Stimulated activated CD4-positive, alpha-beta T cell treated with anti-CD3 and anti-CD28 coated beads, Interleukin-4, amount 100 ng/mL, for 48 hours (primary cell): ENCODE data around the gene DOCK2.
"Not testable (repeated sequence)": the region's sequence is repeated elsewhere in the genome, so short reads cannot be mapped to it uniquely, and the experiment has no call there.

Experiments
- DNase-seq, 2 donors: peaks; one replicate each; pipeline ENCODE4 v3.0.0-alpha.2; 2020; ENCODE audit warnings: low read depth in 2 of 2

DOCK2 gene

DNA sequence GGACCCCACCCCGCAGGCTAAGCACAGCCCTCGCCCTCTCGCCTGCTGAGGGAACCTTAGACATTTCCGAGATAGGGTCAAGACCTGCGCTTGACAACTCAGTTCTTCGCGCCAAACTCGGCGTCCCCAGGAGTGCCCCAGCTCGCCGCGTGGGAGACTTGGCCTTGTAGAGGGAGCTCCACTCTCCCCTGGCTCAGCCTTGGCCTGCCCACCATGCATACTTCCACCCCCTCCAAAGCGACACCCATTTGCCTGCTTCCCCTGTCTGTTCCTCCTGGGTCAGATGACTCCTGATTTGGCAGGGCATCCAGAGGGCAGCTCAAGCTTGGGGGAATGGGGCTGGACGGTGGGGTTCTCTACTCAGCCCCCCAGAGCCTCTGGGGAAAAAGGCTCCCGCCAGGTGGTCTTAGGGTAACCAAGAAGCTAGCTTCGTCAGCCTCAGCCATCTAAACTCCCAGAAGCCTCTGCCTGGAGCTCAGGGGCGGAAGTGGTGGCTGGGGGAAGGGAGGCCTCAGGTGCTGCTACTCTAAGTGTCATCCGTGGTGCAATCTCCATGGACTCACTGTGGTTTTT is 560 bp downstream of the DOCK2 start:
- peak; percentile 58 to 72 for DNase-seq

DNA sequence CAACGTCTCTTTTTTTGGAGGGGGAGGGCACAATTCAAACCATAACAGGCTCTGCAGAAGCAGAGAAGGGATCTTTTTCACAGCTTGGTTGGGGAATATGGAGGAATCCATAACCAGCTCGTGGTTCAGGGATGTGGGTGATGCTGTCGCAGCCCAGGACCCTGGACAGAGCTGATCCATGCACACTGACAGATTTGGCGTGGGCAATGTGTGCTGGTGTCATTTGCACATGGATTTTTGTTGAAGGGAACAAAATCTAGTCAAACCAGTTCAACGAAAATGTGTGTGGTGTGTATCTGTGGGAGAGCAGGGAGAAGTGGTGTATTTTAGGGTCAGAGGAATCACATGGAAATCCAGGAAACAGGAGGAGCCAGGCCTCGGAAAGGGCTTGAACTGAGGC is 4.2 kb downstream of the DOCK2 start:
- DNase-seq = no peak

DNA sequence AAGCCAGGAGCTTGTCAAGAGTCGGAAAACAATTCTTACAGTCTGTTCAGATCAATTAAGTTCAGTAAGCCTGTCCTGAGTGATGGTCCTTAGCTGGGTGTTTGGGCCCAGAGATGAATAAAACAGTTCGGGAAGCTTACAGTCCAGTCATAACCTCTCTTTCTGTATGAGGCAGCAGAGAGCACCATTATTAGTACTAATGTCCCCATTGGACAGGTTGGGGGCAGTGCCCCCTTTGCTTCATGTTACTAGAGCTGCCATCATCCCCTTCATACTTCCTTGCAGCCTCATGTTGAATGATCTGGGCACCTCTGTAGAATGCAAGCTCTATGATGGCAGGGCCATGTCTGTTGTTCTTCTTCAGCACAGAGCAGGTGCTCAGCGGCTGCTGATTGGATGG is 9.8 kb downstream of the DOCK2 start:
- no peak for DNase-seq

DNA sequence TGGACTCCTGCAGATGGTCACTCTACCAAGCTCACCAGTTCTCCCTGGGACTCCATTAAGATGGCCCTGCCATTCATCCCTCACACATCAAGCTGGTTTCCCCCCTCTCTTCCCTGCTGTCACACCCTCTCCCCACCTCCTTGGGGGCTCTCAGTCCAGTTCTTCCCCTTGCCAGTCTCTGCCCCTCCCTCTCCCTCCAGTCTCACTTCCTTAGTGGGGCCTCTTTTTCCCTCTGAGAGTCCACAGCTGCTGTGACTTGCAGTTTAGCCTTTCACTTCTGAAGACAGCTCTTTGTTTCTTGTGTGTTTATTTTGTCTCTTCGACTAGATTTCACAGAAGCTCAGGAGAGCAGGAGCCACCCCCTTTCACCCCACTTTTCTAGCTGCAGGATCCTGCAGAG is 10.5 kb downstream of the DOCK2 start:
- DNase-seq = no peak

DNA sequence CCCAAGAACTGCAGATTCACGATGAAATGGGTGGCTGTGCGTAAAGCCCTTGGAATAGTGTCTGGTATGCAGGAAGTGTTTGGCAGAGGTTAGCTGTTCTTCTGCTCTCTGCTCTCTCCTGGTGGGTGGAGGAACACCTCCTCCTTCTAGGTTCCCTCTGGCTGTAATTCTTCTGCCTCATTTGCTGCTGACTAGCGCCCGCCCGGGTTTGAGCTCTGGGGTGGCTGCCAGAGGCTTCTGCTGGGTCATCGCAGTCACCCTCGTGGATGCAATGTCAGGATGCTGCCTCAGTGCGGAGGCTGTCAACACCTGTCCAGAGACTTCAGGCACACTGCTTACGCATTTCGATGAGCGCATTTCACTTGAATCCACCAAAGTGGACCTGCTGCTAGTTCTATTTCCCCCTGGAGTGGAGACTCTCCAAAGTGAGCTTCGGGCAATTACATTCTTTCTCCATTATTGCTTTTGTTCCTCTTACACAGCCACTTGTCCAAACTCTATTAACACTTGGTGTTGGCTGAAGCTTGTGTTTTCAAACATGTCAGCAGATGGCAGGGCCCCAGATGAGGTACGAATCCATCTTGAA is 11.7 kb downstream of the DOCK2 start:
- DNase-seq = no peak

DNA sequence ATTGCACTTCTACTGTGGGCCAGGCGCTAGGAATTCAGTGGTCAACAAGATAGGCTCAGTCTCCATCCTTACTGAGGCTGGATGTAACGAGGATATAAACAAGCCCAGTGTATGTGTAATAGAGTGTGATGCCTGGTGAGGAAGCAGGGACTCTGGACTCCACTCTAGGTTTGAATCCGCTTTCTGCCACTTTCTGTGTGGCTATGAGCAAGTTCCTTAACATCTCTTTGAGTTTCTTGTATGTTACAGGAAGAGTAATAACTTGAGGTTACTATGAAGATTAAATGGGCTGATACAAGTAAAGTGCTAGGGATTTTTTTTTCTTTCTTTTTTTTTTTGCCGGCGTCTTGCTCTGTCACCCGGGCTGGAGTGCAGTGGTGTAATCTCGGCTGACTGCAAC is 12.4 kb downstream of the DOCK2 start:
- peak in 1 of 2 donors; percentile 32 for DNase-seq

DNA sequence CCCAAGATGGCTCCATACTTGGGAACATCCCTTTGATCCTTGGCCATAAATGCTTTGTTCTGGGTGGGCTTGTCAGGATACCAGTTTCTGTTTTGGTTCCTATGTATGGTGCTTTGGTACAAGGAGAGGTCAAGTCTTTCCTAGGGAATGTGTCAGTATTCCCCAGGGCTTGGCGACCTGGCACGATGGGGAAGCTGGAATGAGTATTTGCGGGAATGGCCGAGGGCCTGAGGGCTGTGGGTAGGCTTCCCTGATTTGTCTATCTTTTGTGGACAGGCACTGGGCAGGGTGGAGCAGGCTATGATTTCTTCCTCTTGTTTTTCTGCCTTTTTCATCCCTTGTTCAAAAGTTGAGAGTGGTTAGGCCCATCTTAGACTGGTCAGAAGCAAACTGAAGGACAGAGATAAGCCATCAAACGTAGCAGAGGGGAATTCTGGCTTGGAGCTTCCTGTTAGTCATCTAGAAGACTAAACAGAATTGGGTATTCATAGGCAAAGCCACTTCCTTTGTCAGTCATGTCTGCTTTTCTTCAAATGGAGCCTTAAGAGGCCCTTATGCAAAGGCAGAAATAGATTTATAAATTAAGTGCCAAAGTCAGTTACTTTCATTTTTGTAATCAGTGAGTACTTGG is 13.7 kb downstream of the DOCK2 start:
- DNase-seq = no peak

DNA sequence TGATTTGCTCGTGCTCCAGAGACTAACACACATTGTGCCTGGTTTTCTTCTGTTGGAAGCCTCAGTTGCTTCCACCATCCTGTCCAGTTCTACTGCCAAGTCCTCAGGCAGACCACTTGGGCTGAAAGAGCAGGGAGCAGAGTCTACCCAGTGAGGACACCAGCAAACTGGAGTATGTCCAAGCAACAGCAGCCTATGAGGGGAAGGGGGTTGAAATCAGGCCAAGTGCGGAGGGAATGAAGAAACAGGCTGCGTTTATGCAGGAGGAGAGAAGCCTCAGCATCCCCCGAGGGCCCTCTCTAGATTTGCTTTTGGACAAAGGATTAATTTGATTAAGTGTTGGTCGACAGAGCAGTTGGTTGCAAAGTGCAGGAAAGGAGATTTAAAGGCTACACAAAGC is 14.5 kb downstream of the DOCK2 start:
- DNase-seq = no peak

DNA sequence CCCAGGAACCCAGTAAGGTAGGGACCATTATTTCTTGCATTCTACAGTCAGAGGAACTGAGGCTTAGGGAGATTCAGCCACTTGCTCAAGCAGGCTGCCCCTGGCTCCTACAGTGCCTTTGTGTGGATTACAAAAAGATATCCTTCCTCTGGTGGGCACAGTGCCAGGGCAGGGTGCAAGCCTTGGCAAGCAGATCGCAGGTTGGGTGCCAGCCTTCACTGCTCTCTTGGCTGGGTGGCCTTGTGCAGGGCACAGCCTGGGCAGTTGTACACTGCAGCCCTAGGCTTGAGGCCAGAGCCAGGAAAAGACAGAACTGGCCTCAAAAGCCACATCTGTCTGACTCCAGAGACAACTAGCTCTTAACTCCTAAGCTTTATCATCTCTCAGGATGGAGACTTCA is 15.0 kb downstream of the DOCK2 start:
- DNase-seq = no peak

DNA sequence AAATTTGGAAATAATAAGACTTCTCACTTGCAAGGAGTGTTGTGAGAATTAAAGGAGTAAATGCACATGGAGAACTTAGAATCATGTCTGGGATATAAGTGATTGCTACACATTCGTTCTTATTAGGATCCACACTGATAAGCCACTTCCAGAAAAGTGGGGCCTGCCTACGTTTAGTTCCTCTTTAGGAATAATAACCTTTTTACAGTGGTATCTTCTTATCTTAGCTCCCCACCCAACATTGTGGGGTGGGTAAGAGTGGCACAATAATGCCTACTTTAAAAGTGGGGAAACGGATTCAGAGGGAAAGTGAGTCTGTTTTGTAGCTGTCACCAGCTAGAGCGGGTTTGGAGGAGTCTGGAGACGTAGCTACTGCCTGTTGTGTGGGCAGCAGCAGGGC is 16.0 kb downstream of the DOCK2 start:
- DNase-seq = no peak

DNA sequence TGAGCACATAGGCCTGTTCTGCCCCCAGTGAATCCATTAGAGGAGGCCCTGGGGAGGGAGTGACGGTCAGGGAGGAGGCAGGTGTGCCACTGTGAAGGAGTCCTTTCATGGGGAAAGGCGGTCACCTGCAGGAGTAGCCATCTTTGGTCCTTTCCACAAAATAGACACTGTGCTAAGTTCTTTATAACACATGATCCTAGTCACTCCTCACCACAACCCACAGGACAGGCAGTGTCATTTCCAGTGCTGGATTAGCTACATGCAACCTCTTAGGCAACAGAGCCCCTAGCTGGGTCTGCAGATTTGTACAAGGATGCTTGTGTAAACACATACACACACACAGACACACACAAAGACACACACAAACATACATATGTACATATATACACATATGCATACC is 18.3 kb downstream of the DOCK2 start:
- no peak for DNase-seq

DNA sequence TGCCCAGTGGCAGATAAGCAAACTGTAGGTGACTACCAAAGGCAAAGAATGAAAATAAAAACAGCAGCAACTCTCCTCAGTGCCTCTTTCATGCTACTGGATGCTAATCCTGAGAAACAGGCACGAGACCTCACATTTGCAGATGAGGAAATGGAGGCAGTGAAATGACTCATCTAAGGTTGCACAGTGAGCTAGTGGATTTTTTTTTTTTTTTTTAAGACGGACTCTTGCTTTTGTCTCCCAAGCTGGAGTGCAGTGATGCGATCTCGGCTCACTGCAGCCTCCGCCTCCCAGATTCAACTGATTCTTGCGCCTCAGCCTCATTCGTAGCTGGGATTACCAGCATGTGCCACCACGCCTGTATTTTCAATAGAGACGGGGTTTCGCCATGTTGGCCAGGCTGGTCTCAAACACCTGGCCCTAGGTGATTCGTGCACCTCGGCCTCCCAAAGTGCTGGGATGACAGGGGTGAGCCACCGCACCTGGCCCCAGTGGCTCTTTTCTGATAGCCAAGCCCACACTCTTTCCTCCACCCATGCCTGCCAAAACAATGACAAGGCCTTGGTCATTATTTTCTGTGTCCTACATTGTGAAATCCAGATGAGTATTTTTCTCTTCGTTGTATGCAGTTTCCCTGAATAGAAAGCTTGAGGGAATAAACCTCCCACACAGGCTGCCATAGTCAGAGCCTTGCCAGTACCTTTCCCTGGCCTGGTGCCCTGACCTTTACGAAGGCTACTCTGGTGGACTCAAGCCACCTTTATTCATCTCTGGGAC is 19.2 kb downstream of the DOCK2 start:
- no peak for DNase-seq

DNA sequence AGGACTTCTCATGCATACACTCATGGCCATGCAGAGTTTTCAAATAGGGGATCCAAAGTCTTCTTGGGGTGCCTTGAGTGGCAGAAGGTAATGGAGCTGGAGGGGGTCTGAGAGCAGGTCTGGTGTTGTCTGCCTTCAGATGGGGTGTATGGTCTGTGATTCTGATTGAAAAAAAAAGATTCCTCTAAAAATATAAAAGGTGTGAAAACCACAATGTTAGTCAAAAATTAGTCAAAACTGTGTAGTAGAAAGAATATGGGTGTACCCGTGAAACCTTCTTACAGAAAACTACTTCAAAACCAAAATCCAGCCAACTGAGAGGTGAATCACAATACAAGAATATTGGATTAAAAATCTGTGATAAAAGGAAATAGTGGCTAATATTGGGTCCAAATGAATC is 20.1 kb downstream of the DOCK2 start:
- no peak for DNase-seq

DNA sequence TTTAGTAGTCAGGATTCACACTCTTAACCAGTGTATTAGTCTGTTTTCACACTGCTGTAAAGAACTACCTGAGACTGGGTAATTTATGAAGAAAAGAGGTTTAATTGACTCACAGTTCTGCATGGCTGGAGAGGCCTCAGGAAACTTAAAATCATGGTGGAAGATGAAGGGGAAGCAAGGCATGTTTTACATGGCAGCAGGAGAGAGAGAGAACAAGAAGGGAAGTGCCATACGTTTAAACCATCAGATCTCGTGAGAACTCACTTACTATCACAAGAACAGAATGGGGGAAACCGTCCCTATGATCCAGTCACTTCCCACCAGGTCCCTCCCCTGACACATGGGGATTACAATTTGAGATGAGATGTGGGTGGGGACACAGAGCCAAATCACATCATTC is 25.4 kb downstream of the DOCK2 start:
- DNase-seq = not testable (repeated sequence)

DNA sequence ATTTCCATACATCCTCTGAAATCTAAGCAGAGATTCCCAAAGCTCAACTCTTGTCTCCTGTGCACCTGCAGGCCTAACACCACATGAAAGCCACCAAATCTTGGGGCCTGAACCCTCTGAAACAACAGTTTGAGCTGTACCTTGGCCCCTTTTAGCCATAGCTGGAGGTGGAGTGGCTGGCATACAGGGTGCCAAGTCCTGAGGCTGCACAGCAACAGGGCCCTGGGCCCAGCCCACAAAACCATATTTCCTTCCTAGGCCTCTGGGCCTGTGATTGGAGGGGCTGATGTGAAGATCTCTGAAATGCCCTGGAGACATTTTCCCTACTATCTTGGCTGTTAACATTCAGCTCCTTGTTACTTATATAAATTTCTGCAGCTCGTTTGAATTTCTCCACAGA is 26.5 kb downstream of the DOCK2 start:
- DNase-seq = no peak

DNA sequence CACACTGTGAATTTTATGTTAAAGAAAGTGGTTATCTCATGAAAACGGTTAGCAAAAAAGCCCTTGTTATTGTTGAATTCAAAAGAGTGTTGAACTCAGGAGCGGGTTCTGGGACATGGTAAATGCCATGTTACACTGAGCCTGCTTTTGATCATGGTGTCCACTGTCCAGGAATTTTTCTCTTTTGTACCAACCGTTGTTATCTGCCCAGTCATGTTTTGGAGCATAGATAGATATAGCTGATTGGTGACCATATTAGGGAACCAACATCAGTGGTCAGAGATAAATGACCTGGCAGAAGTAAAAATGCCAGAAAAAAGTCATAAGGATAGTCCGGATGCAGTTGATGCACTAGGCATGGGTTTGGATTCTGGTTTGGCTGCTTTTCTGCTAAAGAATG is 29.3 kb downstream of the DOCK2 start:
- no peak for DNase-seq

DNA sequence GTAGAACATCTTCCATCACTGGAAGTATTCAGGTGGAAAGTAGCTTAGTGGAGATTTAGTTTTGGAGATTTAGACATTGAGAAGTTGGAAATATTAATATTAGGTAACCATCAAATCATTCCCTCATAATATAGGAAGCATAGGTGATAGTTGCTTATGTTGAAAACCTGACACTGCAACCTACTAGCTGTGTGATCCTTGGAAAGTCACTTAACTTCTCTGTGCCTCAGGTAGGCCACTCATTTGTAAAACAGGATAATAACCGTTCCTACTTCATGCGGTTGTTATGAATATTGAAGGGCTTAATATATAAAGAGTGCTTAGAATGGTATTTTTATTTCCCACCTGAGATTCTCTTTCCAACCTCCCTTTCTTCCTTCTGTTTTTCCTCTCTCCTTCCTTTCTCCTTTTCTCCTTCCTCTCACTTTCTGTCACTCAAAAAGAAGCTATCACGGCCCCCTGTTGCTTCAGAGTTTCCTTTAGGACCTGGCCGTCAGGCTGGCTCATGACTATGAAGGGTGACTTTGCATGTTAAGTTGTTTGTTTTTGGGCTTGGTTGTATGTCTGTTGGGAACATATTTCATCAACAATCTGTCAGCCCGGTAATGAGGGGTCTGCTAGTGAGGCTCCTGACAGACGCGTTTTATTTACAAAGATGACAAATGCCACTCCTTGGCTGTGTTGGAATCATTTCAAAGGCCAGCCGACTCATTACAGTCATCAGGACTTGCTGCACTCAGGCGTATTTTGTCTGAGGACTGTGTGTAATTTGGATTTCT is 31.0 kb downstream of the DOCK2 start:
- DNase-seq = no peak

DNA sequence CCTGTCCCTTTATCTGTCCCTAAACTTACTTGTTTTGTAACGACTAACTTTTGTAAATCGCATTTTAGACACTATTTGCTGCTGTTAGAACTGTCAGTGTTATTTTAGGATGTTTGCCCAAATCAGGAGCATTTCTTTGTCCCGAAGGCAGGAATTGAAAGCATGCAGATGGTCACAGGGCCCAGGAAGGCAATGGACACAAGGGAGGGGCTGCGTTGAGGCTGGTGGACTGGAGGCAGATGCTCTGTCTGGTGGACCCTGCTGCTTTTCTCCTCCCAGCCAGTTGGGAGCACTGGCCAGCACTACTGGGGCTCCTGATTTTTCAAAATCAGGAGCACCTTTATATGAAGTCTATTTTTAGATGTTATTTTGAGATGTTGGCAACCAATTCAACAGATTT is 31.7 kb downstream of the DOCK2 start:
- DNase-seq = no peak

DNA sequence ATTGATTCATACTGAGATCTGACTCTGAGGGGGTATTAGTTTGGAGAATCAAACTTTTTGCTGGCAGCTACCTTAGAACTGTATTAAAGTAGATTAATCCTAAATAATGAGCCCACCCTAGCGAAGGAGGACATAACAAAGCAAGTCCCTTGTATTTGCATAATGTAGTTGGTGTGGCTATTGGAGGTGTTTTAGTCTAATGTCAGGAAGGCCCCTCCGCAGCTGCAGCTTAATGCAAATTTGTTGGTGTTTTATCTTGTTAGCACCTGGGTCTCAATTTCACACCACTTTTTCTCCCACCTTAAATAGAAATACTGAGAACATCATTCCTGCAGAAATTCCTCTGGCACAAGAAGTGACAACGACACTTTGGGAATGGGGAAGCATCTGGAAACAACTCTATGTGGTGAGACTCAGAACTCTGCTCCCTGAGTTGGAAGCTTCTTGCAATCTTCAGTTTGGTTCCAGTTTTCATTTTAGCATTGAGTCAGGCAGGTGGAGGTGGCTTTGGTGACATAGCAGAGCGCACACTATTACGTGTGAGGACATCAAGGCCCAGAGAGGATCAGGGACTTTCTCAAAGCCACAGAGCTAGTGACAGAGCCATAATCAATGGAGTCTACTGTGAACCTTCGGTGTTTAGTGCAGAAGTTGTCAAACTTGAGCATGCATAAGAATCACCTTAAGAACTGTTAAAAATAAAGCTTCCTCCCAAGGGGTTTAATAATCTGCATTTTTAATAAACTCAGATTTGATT is 33.9 kb downstream of the DOCK2 start:
- DNase-seq = no peak

DNA sequence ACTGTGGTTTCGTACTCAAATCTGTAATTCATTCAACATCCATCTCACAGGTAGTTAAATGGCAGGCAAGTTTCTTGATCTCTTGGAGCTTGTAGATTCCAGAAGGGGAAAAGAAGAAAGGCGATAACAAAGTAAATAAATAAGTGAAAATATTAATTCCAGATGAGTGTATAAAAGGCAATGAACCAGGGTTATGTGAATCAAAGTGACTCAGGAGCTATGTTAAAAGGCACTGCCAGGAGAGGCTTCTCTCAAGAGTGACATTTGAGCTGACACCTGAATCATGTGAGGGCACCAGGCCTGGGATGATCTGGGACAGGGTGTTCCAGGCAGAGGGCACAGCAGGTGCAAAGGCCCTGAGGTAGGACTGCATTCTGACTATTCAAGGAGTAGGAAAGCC is 45.0 kb downstream of the DOCK2 start:
- no peak for DNase-seq

DNA sequence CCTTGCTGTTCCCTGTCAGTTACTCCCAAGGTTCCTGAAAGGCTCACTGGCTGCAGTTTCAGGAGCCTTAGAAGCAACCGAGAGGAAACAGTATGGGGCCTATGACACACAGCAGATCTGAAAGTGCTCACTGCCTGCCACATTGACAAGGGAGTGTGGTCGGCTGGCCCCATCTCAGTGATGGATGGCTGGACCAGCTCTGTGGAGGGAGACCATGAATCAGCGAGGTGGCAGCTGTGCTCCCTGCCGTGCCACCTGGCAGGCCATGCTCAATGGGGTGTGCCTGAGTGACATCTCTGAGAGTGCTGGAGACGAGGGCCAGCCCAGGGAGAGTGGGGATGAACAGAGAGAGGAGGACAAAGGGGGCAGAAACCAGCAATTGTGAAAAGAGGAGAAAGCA is 49.1 kb downstream of the DOCK2 start:
- DNase-seq = no peak

DNA sequence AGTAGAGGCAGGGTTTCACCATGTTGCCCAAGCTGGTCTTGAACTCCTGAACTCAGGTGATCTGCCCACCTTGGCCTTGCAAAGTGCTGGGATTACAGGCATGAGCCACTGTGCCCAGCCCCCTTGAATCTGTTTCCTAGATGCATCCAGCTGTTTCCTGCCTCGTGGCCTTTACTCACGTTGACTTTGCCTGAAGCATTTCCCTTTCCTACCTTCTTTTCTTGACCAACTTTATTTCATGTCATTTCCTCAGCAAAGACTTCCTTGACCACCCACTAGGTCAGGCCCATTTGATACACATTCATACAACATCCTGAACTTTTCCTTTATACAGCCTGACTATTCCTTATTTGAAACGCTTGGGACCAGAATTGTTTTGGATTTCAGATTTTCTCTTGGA is 51.0 kb downstream of the DOCK2 start:
- no peak for DNase-seq
